ENCODE measurements around the gene MIA2. TPM values are rescaled to one million over a fixed set of nuclear protein-coding genes. Genes with fewer than 3 reads are reported as not detected.

The MIA2 gene
- total and polyA plus RNA-seq, 9 of the 15 experiments (the other 6 are each of a cell fraction or from before 2014, with no cell fraction given) = 6.0 to 21.8 (median 12.8) TPM

DNA sequence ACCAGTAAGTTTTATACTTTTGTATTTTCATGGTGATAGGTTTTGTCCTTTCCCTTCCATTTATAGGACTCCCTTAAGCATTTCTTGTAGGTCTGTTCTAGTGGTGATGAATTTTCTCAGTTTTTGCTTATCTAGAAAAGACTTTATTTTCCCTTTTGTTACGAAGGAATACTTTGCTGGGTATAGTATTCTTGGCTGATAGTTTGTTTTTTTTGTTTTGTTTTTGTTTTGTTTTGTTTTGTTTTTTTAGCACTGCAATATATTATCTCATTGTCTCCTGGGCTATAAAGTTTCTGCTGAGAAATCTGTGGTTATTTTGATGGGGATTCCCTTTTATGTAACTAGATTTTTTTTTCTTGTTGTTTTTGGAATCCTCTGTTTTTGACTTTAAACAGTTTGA is 130.8 kb downstream of the MIA2 start:
- H3K4me3 ChIP-seq = no peak overlapping the region
- H2AFZ ChIP-seq (ENCODE audit: low read depth, low read length) = no peak overlapping the region
- H3K36me3 ChIP-seq (ENCODE audit: control insufficient read depth, insufficient read depth, low read length) = no peaks in the 10 kb centered on the region
- ATAC-seq (no peak), FAIRE-seq (no peak), DNase-seq (ENCODE audit: extremely low read depth in 1 of 4, low spot score in 3 of 4) (no peak)
- intact Hi-C loops (cut with micrococcal nuclease) = no loop called here
- no peaks in the 10 kb centered on the region for H3K79me2 ChIP-seq (ENCODE audit: control insufficient read depth, insufficient read depth, low read length)
- no peaks in the 10 kb centered on the region for H3K9me1 ChIP-seq (ENCODE audit: control insufficient read depth, insufficient read depth, low read length)
- ChIA-PET POLR2A (no interaction called here), CTCF (ENCODE audit: low intra/inter-chr PET ratio) (no interaction called here)
- no peaks in the 10 kb centered on the region for H4K20me1 ChIP-seq (replicated peaks; ENCODE audit: control insufficient read depth, insufficient read depth, low read length)
- no peaks in the 10 kb centered on the region for H3K9me3 ChIP-seq (replicated peaks; ENCODE audit: control insufficient read depth, insufficient read depth, low read depth, low read length)
- H3K27me3 ChIP-seq (ENCODE audit: control insufficient read depth in 2 of 2, insufficient read depth in 2 of 2, low read length in 2 of 2) = no peaks in the 10 kb centered on the region
- TF ChIP-seq NFYB (IDR thresholded peaks at IDR 0.05; ENCODE audit: extremely low read depth, insufficient read length) (no peak), PCBP1 (IDR thresholded peaks at IDR 0.05; ENCODE audit: low read depth, low read length, poor library complexity, severe bottlenecking) (no peak), TRIM28 (IDR thresholded peaks at IDR 0.05) (no peak), PTTG1 (tag; IDR thresholded peaks at IDR 0.05; ENCODE audit: low read depth) (no peak), ZNF143 (CRISPR knock-in tag; IDR thresholded peaks at IDR 0.05) (no peak), ERF (CRISPR knock-in tag; IDR thresholded peaks at IDR 0.05) (no peak), GTF2A2 (tag; IDR thresholded peaks at IDR 0.05) (no peak), BHLHE40 (IDR thresholded peaks at IDR 0.05; ENCODE audit: low read length) (no peak), NFRKB (IDR thresholded peaks at IDR 0.05; ENCODE audit: low read depth) (no peak), KAT8 (IDR thresholded peaks at IDR 0.05; ENCODE audit: low read depth) (no peak), ZNF133 (CRISPR knock-in tag; IDR thresholded peaks at IDR 0.05) (no peak), HNRNPUL1 (IDR thresholded peaks at IDR 0.05; ENCODE audit: low read length) (no peak), CAMTA2 (CRISPR knock-in tag; conservative IDR thresholded peaks at IDR 0.05) (no peak), HDAC8 (tag; IDR thresholded peaks at IDR 0.05) (no peak), ZNF785 (CRISPR knock-in tag; IDR thresholded peaks at IDR 0.05) (no peak)
- TF ChIP-seq, protein P1, sequence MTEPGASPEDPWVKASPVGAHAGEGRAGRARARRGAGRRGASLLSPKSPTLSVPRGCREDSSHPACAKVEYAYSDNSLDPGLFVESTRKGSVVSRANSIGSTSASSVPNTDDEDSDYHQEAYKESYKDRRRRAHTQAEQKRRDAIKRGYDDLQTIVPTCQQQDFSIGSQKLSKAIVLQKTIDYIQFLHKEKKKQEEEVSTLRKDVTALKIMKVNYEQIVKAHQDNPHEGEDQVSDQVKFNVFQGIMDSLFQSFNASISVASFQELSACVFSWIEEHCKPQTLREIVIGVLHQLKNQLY (CRISPR knock-in tag; conservative IDR thresholded peaks at IDR 0.05) = no peak
- TF ChIP-seq, protein P2, sequence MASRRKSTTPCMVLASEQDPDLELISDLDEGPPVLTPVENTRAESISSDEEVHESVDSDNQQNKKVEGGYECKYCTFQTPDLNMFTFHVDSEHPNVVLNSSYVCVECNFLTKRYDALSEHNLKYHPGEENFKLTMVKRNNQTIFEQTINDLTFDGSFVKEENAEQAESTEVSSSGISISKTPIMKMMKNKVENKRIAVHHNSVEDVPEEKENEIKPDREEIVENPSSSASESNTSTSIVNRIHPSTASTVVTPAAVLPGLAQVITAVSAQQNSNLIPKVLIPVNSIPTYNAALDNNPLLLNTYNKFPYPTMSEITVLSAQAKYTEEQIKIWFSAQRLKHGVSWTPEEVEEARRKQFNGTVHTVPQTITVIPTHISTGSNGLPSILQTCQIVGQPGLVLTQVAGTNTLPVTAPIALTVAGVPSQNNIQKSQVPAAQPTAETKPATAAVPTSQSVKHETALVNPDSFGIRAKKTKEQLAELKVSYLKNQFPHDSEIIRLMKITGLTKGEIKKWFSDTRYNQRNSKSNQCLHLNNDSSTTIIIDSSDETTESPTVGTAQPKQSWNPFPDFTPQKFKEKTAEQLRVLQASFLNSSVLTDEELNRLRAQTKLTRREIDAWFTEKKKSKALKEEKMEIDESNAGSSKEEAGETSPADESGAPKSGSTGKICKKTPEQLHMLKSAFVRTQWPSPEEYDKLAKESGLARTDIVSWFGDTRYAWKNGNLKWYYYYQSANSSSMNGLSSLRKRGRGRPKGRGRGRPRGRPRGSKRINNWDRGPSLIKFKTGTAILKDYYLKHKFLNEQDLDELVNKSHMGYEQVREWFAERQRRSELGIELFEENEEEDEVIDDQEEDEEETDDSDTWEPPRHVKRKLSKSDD (conservative IDR thresholded peaks at IDR 0.05; ENCODE audit: low read length) = no peak
- TF ChIP-seq, protein P3, sequence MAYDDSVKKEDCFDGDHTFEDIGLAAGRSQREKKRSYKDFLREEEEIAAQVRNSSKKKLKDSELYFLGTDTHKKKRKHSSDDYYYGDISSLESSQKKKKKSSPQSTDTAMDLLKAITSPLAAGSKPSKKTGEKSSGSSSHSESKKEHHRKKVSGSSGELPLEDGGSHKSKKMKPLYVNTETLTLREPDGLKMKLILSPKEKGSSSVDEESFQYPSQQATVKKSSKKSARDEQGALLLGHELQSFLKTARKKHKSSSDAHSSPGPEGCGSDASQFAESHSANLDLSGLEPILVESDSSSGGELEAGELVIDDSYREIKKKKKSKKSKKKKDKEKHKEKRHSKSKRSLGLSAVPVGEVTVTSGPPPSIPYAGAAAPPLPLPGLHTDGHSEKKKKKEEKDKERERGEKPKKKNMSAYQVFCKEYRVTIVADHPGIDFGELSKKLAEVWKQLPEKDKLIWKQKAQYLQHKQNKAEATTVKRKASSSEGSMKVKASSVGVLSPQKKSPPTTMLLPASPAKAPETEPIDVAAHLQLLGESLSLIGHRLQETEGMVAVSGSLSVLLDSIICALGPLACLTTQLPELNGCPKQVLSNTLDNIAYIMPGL (CRISPR knock-in tag; IDR thresholded peaks at IDR 0.05) = no peak
- no peaks in the 10 kb centered on the region; a peak in 1 of 5 replicates for H3K4me1 ChIP-seq (replicated peaks in 1 of 2; ENCODE audit: control insufficient read depth in 2 of 2, insufficient read depth in 2 of 2, low read length in 2 of 2)
- H3K9ac ChIP-seq (ENCODE audit: insufficient read depth in 1 of 2, low read depth in 2 of 2, low read length in 2 of 2) = no peak overlapping the region
- in situ Hi-C loops (cut with MboI) = loop anchor here (10.0 kb wide), 1 partner anchor 250 kb away; the partner anchor contains the start of gene GEMIN2
- WGBS (ENCODE audit: insufficient coverage, low coverage, missing lambda C conversion rate) = 50% methylated on average over 1 of the region's 1 CpG
- H3K27ac ChIP-seq (ENCODE audit: extremely low read depth, low read depth, low read length) = no peak overlapping the region
- BruUV-seq (replicated peaks) = no TSS peak
- H3K4me2 ChIP-seq (ENCODE audit: insufficient read depth, low read length) = no peak overlapping the region
